NCI-H446 treated with DMSO at 0.1 percent for 48 hours (cell line): ENCODE measurements around the gene ZCCHC18.

ENCODE experiments used
- DNase-seq: peaks from one replicate; lab custom pipeline; 2025; lab: John Stamatoyannopoulos, UW

The ZCCHC18 gene

DNA sequence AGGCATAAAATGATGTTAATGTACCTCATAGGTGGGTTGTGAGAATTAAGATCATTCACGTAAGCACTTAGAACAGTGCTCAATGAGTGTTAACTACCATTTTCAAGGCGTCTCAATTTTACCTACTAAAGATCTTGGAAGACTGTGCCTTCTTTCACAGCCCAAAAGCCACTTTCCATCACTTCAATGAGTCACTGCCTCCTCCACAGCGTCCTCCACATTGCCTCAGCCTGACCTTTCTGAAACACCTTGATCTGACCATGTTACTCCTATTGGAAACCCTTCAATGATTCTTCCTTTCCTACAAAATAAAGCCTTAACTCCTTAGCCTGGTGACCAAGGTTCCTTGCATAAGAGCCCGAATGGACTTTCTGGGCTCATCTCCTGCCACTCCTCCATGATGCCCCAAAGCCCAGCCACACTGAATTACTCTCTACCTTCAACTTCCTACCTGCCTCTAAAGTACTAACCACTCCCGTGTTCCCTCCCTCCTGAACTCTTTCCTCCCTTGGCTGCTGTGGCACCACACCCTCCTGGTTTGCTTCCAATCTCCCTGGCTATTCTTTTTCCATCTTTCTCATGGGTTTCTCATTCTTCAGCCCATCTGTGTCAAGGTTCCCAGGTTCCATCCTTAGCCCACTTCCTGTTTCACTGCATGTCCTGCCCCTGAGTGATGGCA lies 22.4 kb downstream of the ZCCHC18 start:
- no peak for DNase-seq

DNA sequence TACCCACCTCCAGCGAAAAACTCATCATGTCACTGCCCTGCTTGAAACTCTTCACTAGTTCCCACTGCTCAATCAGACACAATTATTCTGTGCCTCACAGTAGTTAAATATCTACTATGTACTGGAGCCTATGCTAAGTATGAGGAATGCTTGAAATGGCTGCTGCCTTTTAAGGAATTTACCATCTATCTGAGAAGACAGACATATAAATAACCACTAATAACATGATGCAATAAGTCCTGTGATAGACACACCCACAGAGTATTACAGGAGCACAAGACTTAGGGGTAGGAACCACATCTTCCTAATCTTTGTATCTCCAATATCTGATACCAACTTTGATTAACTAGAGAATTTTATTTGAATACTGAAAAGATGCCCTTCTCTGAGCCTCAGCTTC lies 23.4 kb downstream of the ZCCHC18 start:
- DNase-seq, result no peak

DNA sequence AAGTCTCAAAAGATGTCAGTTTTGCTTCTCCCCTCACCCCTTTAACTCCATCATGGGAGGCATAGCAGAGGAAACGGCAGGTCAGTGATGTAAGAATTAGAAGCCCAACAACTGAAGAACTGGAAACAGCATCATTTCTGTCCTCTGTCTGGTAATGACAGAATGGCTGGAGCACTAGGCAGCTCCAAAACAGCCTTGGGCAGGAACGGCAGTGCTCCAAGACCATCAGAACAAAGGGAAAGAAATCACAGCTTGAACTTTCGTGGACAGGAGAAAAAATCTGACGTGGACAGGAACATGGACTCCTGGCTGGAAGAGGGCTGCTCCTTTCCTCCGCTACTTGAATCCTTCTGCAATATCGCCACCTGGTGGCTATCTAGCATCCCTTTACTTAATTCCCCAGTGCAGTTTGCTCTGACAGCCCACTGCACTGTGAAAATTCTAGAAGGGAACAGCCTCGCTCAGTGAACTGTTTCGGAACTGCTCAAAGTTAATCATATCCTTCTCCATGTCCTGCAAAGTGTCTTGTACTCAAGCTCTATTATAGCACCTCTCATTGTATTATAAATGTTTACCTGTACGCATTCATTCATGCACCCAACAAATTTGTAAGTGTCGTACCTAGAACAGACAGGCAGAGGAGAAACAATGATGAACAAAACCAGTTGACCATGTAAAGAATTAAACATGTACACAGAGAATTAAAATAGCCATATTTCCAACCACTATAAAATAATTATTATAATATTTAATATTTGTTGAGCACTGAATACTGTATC lies 24.1 kb downstream of the ZCCHC18 start:
- DNase-seq, result peak; percentile 53

DNA sequence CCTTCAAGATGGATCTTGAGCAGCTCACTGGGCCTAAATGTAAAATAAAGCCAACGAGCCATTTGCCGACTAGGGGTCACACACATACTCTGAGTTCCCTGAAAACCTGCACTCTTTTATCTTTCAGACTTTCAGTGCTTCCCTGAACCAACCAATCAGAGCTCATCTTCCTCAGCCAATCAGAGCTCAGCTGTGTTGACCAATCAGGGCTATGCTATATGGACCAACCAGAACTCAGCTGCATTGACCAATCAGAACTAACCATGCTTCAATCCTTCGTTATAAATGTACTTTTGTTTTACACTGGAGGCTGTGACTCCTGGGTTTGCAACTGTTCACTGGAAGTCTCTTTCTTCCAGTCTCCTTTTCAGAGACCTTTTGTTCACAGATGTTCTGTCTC lies 25.2 kb downstream of the ZCCHC18 start:
- peak; percentile 6 for DNase-seq

DNA sequence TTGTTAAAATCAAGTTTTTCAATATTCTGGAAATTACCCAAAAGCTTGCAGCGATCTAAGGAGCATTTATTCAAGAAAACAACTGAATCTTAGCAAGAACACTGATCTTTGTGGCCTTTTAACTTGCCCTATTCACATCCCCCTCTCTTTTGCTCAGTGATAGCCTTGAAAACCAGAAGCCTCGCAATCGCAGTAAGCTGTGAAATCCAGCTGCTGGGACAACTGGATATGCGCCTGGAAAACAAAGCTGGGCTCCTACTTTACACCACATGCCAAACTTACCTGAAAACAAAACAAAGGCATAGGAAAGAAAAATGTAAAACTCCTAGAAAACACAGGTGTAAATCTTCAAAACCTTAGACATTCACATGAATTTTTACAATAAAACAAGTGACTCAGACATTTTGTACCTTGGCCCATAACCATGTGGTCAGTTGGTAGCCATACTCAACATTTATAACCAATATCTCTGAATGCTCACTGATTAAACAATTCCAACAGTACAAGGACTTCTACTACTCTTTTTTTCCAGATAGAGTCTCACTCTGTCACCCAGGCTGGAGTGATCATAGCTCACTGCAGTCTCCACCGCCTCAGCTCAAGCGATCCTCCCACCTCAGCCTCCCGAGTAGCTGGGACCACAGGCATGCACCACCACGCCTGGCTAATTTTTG lies 28.9 kb downstream of the ZCCHC18 start:
- no peak for DNase-seq

DNA sequence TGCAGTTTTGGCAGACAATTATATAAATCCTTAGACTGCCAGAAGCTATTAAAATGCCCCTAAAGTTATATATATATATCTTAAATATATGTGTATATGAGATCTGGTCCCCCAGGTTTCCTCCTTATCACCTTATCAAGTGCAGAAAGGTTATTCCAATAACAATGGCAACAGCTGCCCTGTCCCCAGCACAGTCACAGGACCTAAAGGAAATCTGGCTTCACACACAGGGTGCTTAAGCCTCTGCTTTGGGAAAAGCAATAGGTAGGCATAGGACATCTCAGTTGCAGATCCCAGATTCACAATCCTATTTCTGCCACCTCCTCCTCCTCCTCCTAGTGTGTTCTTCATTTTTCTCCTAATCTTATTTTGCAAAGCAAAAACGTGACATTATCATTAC lies 38.7 kb downstream of the ZCCHC18 start:
- no peak for DNase-seq

DNA sequence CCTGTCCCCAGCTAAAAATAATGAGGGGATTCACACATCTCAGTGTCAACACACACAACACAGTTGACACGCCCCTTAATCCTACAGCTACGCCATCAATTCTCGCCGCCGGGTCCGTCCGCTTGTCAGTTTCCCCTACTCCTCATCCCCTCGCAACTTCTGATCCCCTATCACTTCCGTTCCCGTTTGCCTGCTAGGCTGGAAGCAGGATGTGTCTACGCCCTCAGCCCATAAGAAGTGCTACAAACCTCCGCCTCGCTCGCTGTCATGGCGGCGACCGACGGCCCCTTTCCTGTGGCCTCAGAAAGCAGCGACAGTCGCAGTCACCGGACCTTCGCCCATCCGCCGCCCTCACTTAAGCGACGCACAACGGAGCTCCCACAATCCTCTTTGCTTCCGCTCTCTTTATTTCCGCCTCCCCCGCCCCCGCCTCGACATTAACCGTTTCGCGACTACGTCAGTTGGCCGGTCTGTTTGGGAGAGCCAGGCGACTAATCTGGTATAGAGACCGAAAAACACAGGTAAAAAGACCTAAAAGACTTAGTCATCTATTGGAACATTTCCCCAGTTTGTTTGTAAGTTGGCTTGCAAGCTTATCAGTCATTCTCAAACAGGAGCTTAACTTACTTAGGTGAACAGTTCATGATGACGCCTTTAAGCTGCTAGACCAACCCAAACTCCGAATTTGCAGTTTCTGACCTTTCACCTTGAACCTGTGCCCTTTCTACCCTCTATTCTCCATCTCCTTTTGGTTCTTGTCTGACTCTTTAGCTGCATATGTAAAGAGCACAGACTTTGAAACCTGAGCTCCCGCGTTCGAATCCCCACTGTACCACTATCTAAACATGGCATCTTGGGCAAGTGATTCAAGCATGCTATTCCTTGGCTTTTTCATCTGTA lies 44.6 kb downstream of the ZCCHC18 start, which contains the start of gene SLC25A53:
Gene SLC25A53 (minus strand): TSS at position 380 of the 900 bp plus-strand sequence. CDS start 51,752 bp downstream, outside the sequence.
- DNase-seq, result peak; percentile 65
